Parathyroid adenoma (tissue), 2 donors: ENCODE results near the gene TPM4.

Source experiments
- H2AFZ ChIP-seq: fragments of 300-600 bp; sonication (generic); one replicate; pipeline ENCODE4 v1.7.0; 2017; ENCODE audit warnings: antibody characterized with exemption, mild to moderate bottlenecking
- H3K27ac ChIP-seq: fragments of 300-600 bp; sonication (generic); one replicate; pipeline ENCODE4 v1.7.0; 2017
- H3K27me3 ChIP-seq: fragments of 300-600 bp; sonication (generic); one replicate; pipeline ENCODE4 v1.7.0; 2017; ENCODE audit warnings: low read length; ENCODE audit not compliant: control insufficient read depth, insufficient read depth
- H3K36me3 ChIP-seq: fragments of 300-600 bp; sonication (generic); one replicate; pipeline ENCODE4 v1.7.0; 2017; ENCODE audit warnings: low read length; ENCODE audit not compliant: control insufficient read depth, insufficient read depth
- H3K4me1 ChIP-seq: fragments of 300-600 bp; sonication (generic); one replicate; pipeline ENCODE4 v1.7.0; 2017; ENCODE audit warnings: control low read depth
- H3K4me2 ChIP-seq: fragments of 300-600 bp; sonication (generic); one replicate; pipeline ENCODE4 v1.7.0; 2017; ENCODE audit warnings: low read length
- H3K4me3 ChIP-seq: fragments of 300-600 bp; sonication (generic); one replicate; pipeline ENCODE4 v1.7.0; 2017; ENCODE audit warnings: low read depth, low read length
- H3K79me2 ChIP-seq: fragments of 300-600 bp; sonication (generic); one replicate; pipeline ENCODE4 v1.7.0; 2017; ENCODE audit warnings: control low read depth
- H3K9ac ChIP-seq: fragments of 300-600 bp; sonication (generic); one replicate; pipeline ENCODE4 v1.7.0; 2017; ENCODE audit warnings: mild to moderate bottlenecking
- H3K9me3 ChIP-seq: fragments of 300-600 bp; sonication (generic); one replicate; pipeline ENCODE4 v1.7.0; 2017; ENCODE audit warnings: low read length; ENCODE audit not compliant: control insufficient read depth
- TF ChIP-seq, protein P1 (sequence below): fragments of 300-600 bp; sonication (generic); IDR thresholded peaks from one replicate; pipeline ENCODE4 v1.7.0; 2017; ENCODE audit warnings: antibody characterized with exemption, mild to moderate bottlenecking
- donor health status: primary hyperparathyroidism.

The TPM4 gene

DNA sequence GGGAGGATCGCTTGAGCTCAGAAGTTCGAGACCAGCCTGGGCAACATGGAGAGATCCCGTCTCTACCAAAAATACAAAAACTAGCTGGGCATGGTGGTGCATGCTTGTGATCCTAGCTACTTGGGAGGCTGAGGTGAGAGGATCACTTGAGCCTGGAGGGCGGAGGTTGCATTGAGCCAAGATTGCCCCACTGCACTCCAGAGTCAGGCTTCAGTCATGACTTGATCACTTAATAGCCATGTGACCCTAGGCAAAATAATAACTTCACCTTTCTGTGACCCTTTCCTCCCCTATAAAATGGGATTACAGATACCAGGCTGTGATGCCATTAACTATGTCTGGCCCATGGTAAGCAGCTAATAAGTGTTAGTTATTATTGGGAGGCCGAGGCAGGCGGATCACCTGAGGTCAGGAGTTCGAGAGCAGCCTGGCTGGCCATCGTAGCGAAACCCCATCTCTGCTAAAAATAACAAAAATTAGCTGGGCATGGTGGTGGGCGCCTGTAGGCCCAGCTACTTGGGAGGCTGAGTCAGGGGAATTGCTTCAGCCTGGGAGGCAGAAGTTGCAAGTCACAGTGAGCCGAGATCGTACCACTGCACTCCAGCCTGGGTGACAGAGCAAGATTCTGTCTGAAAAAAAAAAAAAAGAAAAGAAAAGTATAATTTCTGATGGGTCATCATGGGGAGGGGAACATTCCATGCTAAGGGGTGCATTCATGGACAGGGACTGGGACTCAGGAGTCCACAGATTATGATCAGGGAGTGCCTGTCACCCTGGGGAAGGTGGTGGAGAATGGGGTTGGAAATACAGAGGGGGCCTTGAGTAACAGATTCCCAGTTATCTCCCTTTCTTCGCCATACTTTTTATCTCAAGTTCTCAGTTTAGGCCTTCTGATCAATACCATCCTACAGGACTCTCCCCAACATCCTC lies 15.5 kb downstream of the TPM4 start:
- H3K27me3 ChIP-seq: no peaks in the 10 kb centered on the region
- no peak overlapping the region for H3K4me3 ChIP-seq
- no peak overlapping the region for H3K4me2 ChIP-seq
- H3K4me1 ChIP-seq: no peaks in the 10 kb centered on the region
- TF ChIP-seq, protein P1, sequence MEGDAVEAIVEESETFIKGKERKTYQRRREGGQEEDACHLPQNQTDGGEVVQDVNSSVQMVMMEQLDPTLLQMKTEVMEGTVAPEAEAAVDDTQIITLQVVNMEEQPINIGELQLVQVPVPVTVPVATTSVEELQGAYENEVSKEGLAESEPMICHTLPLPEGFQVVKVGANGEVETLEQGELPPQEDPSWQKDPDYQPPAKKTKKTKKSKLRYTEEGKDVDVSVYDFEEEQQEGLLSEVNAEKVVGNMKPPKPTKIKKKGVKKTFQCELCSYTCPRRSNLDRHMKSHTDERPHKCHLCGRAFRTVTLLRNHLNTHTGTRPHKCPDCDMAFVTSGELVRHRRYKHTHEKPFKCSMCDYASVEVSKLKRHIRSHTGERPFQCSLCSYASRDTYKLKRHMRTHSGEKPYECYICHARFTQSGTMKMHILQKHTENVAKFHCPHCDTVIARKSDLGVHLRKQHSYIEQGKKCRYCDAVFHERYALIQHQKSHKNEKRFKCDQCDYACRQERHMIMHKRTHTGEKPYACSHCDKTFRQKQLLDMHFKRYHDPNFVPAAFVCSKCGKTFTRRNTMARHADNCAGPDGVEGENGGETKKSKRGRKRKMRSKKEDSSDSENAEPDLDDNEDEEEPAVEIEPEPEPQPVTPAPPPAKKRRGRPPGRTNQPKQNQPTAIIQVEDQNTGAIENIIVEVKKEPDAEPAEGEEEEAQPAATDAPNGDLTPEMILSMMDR: no peak
- no peaks in the 10 kb centered on the region for H3K36me3 ChIP-seq
- no peak overlapping the region for H3K9ac ChIP-seq
- no peaks in the 10 kb centered on the region for H3K79me2 ChIP-seq
- H3K9me3 ChIP-seq: no peaks in the 10 kb centered on the region
- H3K27ac ChIP-seq: no peak overlapping the region
- H2AFZ ChIP-seq: no peak overlapping the region

DNA sequence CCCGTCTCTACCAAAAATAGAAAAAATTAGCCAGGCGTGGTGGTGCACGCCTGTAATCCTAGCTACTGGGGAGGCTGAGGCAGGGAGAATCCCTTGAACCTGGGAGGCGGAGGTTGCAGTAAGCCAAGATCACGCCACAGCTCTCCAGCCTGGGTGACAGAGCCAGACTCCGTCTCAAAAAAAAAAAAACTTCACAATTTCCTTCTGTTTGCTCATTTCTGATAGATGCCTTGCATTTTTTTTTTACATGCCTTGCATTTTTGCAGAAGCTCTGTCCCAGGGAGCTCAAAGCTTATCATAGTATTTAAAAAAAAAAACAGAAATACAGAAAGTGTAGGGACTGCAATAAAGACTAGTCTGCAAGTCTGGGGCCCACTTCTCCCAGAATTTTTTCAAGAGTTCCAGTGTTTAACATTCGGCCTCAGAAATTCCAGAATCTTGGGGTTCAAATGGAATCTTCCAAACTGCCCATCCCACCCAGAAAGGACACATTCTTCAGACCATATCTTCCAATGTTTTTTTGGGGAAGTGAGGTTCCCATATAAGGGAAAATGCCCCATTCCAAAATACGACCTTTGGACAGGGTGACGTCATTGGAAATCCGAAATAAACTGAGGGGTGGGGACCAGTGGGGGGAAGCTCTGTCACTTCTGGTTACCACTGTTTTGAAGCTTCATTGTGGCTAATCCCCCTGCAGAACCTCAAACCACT lies 18.2 kb downstream of the TPM4 start:
- Histone ChIP-seq H2AFZ (no peak overlapping the region), H3K4me1 (no peaks in the 10 kb centered on the region), H3K4me2 (no peak overlapping the region), H3K27me3 (no peaks in the 10 kb centered on the region), H3K9ac (no peak overlapping the region), H3K36me3 (no peaks in the 10 kb centered on the region), H3K27ac (no peak overlapping the region), H3K9me3 (no peaks in the 10 kb centered on the region), H3K4me3 (no peak overlapping the region), H3K79me2 (no peaks in the 10 kb centered on the region)
- TF ChIP-seq, protein P1: no peak

DNA sequence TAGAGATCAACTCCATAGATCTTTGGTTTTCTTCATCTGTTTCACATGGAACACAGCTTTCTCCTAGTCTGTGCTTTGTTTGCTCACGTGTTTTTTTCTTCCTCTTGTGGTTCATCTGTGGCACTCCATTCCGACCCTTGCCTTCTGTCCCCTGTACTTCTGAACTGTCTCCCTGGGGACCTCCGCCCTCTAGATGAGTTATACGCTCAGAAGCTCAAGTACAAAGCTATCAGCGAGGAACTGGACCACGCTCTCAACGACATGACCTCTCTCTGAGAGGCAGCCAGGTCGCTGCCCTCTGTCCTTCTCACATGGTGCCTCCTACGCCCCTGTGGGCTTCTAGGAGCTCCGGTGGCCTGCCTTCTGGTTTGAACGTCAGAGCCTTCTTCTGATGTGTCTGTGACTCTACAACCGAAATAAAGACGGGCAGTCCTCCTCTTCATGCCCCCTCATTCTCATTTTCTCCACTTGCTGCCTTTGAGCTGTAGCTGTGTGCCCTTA lies 18.8 kb downstream of the TPM4 start:
- no peak overlapping the region for H3K4me2 ChIP-seq
- no peak overlapping the region for H2AFZ ChIP-seq
- H3K79me2 ChIP-seq: no peaks in the 10 kb centered on the region
- TF ChIP-seq, protein P1: no peak
- no peaks in the 10 kb centered on the region for H3K36me3 ChIP-seq
- H3K27ac ChIP-seq: no peak overlapping the region
- no peak overlapping the region for H3K4me3 ChIP-seq
- no peaks in the 10 kb centered on the region for H3K9me3 ChIP-seq
- no peak overlapping the region for H3K9ac ChIP-seq
- H3K4me1 ChIP-seq: peaks cover 2% of the 10 kb centered on the region
- H3K27me3 ChIP-seq: no peaks in the 10 kb centered on the region

DNA sequence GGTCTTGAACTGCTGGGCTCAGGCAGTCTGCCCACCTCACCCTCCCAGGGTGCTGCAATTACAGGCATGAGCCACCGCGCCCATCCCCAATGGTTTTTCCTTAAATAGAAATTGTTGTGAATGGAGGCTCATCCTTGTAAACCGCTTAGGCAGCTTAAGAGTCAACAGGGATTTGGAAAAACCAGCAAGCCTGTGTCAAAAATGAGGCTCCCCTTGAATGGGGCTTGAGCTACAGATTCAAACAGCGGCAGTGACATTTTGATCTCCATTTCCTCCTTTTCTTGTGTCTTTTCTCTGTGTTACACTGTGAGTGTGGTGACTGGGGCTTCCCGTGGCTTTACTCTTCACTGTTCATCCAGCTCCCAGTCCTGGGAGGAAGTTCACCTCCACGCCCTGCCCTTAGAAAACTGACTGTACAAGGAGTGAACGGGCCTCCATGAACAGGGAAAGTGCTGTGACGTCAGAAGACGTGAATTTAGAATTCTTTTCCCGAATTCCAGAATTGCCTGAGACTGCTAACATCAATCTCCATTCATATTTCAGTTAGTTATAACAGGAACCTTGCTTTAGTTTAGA lies 20.1 kb downstream of the TPM4 start:
- Histone ChIP-seq H2AFZ (no peak overlapping the region), H3K36me3 (no peaks in the 10 kb centered on the region), H3K9me3 (no peaks in the 10 kb centered on the region), H3K9ac (no peak overlapping the region), H3K27ac (no peak overlapping the region), H3K4me3 (no peak overlapping the region), H3K79me2 (no peaks in the 10 kb centered on the region), H3K27me3 (no peaks in the 10 kb centered on the region), H3K4me2 (no peak overlapping the region), H3K4me1 (peaks cover 2% of the 10 kb centered on the region)
- TF ChIP-seq, protein P1: no peak
